Measurements from ENCODE around the gene PPFIA1.

PPFIA1 gene

DNA sequence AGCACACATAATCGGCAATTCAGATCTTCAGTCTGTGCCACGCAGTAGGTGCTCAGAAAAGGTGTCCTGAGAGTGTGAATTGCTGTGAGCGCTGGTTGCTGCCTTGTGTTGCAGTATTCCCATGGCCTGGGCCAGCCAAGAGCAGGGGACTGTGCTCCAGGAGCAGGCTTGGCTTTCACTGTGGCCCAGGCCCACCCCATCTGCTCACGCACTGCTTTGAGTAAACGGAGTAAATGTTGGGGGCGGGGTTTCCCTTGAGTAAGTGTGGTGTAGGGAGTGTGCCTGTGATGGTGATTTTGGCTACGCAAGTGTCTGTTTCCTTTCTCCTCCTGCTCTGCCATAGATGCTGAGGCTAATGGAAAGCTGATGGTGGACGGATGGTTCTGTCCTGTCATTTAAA is 130.2 kb downstream of the PPFIA1 start:
- TF ChIP-seq, protein P1, sequence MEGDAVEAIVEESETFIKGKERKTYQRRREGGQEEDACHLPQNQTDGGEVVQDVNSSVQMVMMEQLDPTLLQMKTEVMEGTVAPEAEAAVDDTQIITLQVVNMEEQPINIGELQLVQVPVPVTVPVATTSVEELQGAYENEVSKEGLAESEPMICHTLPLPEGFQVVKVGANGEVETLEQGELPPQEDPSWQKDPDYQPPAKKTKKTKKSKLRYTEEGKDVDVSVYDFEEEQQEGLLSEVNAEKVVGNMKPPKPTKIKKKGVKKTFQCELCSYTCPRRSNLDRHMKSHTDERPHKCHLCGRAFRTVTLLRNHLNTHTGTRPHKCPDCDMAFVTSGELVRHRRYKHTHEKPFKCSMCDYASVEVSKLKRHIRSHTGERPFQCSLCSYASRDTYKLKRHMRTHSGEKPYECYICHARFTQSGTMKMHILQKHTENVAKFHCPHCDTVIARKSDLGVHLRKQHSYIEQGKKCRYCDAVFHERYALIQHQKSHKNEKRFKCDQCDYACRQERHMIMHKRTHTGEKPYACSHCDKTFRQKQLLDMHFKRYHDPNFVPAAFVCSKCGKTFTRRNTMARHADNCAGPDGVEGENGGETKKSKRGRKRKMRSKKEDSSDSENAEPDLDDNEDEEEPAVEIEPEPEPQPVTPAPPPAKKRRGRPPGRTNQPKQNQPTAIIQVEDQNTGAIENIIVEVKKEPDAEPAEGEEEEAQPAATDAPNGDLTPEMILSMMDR (IDR thresholded peaks at IDR 0.05; ENCODE audit: borderline replicate concordance, control extremely low read depth, extremely low read depth, insufficient read depth, missing control alignments), result no peak
- no peak for DNase-seq (ENCODE audit: low spot score)
- in situ Hi-C loops (cut with MboI; ENCODE audit: low sequenced_read_pairs, unreplicated experiment), result no loop called here

GRCh38 chr11:70402016-70402415 is 131.5 kb downstream of the PPFIA1 start:
- TF ChIP-seq, protein P1 (IDR thresholded peaks at IDR 0.05; ENCODE audit: borderline replicate concordance, control extremely low read depth, extremely low read depth, insufficient read depth, missing control alignments), result no peak
- no peak for DNase-seq (ENCODE audit: low spot score)
- in situ Hi-C loops (cut with MboI; ENCODE audit: low sequenced_read_pairs, unreplicated experiment), result no loop called here

- DNase-seq (ENCODE audit: low spot score), result no peak
- in situ Hi-C loops (cut with MboI; ENCODE audit: low sequenced_read_pairs, unreplicated experiment), result no loop called here
- TF ChIP-seq, protein P1 (IDR thresholded peaks at IDR 0.05; ENCODE audit: borderline replicate concordance, control extremely low read depth, extremely low read depth, insufficient read depth, missing control alignments), result no peak
Observed at GRCh38 chr11:70402685-70403084, 132.2 kb downstream of the PPFIA1 start.

DNA sequence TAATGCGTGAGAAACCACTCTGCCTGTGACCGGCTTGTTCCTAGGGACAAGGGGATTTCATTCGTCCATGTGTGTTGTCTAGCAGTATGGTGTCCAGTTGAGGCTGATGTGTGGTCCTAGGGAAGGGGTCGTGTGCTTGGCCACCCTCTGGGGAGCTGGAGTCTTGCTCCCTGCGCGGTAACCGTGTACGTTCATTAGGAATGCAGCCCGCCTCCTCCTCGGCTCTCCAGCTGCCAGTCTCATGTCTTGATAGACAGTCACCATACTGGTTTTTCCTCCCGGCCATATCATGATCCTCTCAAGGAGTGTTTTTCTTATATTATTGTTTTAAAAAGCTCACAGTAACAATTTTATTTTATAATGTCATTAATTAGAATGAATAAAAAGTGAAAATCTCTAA is 133.8 kb downstream of the PPFIA1 start:
- in situ Hi-C loops (cut with MboI; ENCODE audit: low sequenced_read_pairs, unreplicated experiment), result no loop called here
- TF ChIP-seq, protein P1 (IDR thresholded peaks at IDR 0.05; ENCODE audit: borderline replicate concordance, control extremely low read depth, extremely low read depth, insufficient read depth, missing control alignments), result no peak
- no peak for DNase-seq (ENCODE audit: low spot score)

DNA sequence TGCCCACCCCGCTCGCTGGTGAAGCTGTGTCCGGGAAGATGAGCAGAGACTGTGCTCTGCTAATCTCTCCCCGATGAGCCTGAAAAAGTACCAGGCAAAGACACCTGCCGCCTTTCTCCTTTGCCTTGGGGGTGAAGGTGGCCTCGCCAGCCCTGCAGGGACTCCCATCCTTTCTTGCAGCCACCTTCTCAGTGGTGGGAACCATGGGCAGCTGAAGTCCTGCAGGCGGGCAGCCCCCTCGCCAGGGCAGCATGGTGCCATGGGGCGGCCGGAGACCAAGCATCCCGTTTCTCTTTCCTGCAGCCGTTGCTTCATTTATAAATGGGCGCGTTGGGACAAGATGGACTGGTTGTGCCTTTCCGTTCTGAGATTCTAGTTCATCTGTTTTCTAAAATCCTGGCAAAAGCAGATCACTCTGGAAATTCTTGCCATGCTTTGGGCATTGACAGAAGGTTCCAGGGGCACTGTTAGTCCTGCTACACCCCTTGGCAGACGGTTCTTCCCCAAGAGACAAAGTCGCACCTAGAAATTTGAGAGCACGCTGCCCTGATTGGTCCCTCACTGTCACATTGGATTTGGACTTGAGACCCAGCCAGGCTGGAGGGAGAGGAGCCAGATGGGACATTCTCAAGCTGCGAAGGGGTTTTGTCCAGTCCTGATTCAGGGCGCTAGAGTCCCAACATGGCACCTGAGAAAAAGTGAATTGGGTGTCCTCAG is 135.3 kb downstream of the PPFIA1 start:
- TF ChIP-seq, protein P1 (IDR thresholded peaks at IDR 0.05; ENCODE audit: borderline replicate concordance, control extremely low read depth, extremely low read depth, insufficient read depth, missing control alignments), result no peak
- in situ Hi-C loops (cut with MboI; ENCODE audit: low sequenced_read_pairs, unreplicated experiment), result no loop called here

GRCh38 chr11:70407121-70407520 is 136.6 kb downstream of the PPFIA1 start:
- no peak for DNase-seq (ENCODE audit: low spot score)
- TF ChIP-seq, protein P1 (IDR thresholded peaks at IDR 0.05; ENCODE audit: borderline replicate concordance, control extremely low read depth, extremely low read depth, insufficient read depth, missing control alignments), result no peak
- in situ Hi-C loops (cut with MboI; ENCODE audit: low sequenced_read_pairs, unreplicated experiment), result no loop called here

More for the DNA sequence above, 135.3 kb downstream of the PPFIA1 start:
- no peak for DNase-seq (ENCODE audit: low spot score)
